ENCODE measurements around the gene RLN3. TPM values are rescaled to one million over a fixed set of nuclear protein-coding genes. Genes with fewer than 3 reads are reported as not detected.

RLN3 gene
- polyA plus RNA-seq, 3 donors: not detected

GRCh38 chr19:14053032-14053431 is 25.1 kb downstream of the RLN3 start:
- no peak for DNase-seq

DNA sequence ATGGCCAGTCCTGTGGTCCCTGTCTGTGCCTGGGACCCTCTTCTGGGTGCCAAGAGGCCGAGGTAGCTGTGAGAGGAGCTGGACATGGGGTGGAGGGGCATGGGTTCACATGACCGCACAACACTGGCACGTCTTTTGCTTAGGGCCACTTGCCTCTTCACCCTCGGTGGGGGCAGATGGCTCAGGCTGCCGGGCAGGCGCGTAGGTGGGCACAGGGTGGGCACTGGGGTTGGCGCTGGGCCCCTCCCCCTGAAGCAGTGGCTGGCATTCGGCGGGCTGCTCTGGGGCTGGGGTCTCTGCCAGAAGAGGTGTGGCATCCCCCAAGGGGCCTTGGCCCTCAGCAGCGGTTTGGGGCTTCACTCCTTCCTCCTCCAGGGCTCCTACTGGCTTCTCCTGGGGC is 25.6 kb downstream of the RLN3 start:
- no peak for DNase-seq

DNA sequence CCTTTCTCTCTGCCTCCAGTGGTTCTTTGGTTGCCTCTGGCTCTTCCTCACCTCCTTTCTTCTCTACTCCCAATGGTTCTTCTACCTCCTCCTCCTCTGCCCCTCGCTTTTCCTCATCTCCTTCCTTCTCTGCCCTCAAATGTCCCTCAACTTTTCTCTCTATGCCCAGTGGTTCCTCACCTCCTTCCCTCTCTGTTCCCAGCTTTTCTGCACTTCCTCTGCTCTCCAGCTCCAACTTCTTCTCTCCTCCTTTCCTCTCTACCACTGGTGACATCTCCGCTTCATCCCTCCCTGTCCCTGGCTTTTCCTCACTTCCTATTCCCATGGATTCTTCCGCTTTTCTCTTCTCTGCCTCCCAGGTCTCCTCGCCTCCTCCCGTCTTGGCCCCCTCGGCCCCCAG is 26.2 kb downstream of the RLN3 start:
- DNase-seq: no peak

GRCh38 chr19:14054721-14055120 is 26.8 kb downstream of the RLN3 start:
- no peak for DNase-seq

DNA sequence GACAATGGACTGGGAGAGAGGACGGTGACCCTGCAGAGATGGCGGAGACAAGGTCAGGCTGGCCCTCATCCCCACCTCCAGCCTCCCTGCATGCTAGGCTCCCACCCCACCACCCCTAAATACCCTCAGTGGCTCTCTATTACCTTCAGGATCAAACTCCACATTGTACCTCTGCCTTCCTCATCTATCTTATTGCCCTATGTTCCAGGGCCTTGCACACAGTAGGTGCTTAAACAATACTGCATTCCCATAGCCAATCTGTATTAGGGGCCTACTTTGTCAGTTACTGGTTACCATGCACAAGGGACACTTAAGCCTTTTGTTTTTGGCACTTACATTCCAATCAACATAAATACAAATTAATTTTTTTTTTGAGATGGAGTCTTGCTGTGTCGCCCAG is 27.4 kb downstream of the RLN3 start:
- DNase-seq: no peak

GRCh38 chr19:14056069-14056666 is 28.2 kb downstream of the RLN3 start:
- no peak for DNase-seq

DNA sequence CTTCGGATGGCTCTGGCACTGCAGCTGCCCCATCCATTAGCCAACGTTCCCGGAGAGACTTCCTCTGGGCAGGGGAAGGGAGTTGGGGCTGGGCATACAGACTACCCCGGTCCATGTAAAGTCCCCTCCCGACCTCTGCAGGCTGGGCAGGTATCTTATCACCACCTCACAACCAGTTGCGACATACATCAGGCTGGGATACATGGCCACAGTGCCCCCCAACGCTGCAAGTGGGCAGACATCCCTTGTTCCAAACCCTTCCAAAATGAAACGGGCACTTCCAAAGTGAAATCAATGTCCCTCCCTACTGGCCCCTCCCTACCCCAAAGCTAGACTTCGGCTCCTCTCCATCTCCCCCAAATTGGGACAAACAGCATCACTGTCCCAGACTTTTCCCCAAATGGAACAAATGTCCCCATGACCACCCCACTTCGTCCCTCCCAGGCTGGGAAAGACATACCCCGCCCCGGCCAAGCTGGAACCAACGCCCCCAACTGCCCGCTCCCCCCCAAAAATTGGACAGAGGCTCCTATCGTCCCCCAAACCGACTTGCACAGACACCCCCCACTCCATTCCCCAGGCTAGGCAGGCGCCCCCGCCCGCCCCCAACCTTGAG is 28.9 kb downstream of the RLN3 start:
- DNase-seq: no peak

- DNase-seq: no peak
Measured at GRCh38 chr19:14058182-14059092, 30.5 kb downstream of the RLN3 start.

DNA sequence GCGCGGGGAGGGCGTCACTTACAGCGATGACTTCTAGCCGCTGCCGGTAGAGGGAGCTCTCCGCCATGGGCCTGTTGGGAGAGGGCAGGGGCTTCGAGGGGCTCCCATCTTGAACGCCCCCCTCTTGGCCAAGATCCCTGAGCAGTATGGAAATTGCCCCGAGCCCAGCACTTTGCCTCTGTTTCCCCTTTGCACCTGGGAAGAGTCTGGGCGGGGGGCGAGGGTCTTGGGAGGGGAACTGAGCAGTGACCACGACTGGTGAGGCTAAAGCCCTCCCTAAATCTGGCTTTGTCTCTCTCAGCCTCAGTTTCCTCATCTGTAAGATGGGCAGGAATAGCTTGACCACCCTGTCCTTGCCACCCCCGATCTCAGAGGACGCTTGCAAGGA is 31.1 kb downstream of the RLN3 start:
- DNase-seq: no peak

- DNase-seq: no peak
Measured at GRCh38 chr19:14059652-14060155, 31.8 kb downstream of the RLN3 start.

DNA sequence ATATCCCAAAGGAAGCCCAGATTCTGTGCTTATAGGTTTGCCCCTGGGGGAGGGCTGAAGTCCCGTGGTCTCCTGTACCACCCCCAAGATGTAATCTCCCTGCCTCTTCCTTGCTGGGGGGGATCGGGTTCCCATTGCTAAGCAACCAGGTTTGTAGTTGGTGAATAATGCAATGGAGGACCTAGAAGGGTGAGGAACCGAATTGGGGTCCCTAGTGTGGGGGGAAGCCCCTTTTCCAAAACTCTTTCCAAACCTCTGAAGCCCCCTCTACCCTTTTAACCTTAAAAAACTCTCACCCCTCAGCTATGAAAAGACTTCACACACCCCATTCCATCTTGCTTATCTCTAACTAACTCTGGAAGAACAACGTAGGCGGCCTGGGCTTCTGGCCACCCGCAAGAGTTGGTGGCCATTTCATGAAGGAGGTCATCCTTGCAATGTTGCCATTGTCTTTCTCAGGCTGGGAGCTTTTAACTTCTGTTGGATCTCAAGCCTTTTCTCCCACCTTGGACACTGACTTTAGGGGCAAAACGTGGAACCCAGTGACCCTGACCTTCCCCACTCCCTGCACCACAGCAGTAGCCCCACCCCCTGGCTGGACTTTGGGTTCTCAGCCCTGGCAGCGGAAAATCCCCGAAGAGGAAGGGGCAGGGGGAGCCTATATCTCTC is 33.3 kb downstream of the RLN3 start:
- no peak for DNase-seq

DNA sequence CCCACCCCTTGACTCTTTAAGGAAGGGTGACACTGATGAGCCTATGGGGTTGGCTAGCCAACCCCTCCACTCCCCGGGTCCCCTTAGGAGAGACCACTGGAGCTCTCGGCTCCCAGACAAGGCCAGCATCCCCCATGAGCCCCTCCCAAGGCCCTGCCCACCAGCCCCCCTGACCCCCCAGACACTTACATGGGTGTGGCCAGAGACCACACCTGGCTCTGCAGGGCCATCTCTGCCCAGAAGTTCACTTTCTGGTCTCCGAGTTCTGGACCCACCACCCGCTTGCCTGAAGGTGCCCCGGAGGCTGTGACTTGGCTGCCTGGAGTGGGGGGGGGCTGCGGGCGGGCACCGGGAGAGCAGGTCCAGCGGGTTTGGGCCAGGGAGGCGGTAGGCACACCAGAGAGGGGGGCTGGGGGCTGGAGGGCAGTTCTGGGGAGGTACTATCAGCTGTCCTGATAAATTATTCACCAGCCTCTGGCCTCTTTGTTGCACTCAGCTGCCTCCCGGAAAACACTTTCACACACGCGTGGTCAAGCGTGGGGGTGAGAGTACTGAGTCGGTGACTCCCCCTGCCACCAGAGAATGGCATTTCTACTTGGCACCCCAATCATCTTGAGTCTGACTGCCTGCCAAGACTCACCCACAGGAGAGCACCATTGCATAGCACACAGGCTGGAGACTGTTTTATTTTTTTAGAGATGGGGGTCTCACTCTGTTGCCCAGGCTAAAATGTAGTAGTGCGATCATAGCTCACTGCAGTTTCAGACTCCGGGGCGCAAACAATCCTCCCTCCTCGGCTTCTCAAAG is 34.0 kb downstream of the RLN3 start, which contains the start of gene PALM3:
TSS of gene PALM3 (minus strand) at position 326 of the 807 bp plus-strand sequence. CDS start at position 230, 96 bp downstream.
- DNase-seq: peak; percentile 69

GRCh38 chr19:14062558-14062855 is 34.6 kb downstream of the RLN3 start:
- DNase-seq: no peak

DNA sequence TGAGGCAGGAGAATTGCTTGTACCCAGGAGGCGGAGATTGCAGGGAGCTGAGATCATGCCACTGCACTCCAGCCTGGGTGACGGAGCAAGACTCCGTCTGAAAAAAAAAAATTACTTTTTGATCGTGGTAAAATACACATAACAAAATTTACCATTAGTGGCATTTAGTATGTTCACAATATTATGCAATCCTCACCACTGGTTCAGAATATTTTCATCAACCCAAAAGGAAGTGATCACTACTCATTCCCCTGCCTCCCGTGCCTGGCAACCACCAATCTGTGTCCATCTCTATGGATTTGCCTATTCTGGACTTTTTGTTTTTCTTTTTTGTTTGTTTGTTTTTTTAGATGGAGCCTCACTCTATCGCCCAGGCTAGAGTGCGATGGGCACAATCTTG is 35.2 kb downstream of the RLN3 start:
- DNase-seq: no peak

DNA sequence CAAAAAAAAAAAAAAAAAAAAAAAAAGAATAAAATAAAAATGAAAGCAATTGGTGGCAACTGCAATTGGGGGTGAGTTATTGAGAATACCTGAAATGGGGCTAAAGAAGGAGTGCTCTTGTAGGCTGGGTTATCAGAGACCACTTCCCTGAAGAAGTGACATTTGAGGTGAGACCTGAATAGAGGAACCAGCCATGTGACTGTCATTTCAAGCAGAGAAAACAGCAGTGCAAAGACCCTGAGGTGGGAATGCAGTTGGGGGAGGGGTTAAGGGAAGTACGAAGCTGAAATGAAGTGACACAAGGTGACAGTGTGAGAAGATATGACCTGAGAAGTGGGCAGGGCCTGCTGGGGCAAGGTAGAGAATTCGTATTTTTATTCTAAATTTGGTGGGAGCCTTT is 38.2 kb downstream of the RLN3 start:
- no peak for DNase-seq

GRCh38 chr19:14070268-14071050 is 42.5 kb downstream of the RLN3 start:
- no peak for DNase-seq

- DNase-seq: no peak
Measured at GRCh38 chr19:14072535-14073260, 44.8 kb downstream of the RLN3 start, which contains the start of gene MISP3. Gene MISP3 (plus strand): TSS chr19:14072786. CDS start chr19:14073310, 524 bp downstream.

DNA sequence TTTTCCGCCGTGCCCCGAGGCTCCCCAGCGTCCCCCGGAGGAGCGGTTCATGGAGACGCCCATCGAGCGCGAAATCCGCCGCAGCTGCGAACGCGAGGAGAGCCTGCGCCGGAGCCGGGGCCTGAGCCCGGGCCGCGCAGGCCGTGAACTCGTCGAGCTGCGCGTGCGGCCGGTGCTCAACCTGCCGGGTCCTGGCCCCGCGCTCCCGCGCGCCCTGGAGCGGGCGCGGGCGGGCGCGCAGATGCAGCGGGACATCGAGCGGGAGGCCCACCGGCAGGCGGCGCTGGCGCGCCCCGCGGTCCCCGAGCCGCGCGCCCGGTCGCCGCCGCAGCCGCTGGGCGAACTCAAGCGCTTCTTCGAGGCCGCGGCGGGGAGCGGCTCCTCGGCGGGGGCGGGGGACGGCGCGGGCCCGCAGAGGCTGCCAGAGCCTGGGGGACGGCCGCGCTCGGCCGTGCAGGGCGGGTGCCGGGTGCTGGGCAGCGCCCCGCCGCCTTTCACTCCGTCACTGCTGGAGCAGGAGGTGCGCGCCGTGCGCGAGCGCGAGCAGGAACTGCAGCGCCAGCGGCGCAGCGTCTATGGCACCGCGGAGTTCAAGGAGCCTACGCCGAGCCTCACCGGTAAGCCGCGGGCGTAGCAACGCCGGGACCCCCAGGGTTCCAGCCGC is 45.4 kb downstream of the RLN3 start:
- no peak for DNase-seq

Measured in renal pelvis (tissue), 4 donors.